Astrocyte (in vitro differentiated cells and primary cell): ENCODE results near the gene GBF1.

Experiments
- EZH2 ChIP-seq: IDR thresholded peaks from 2 replicates; pipeline ENCODE4 v1.6.1; 2012; ENCODE audit warnings: mild to moderate bottlenecking, low read length, inconsistent platforms; ENCODE audit not compliant: insufficient read depth
- TF ChIP-seq, protein P1 (sequence below): IDR thresholded peaks from 2 replicates; pipeline ENCODE4 v1.5.1; 2011; ENCODE audit warnings: low read depth, mild to moderate bottlenecking, inconsistent platforms, low read length, moderate library complexity; ENCODE audit not compliant: insufficient read depth

DNA sequence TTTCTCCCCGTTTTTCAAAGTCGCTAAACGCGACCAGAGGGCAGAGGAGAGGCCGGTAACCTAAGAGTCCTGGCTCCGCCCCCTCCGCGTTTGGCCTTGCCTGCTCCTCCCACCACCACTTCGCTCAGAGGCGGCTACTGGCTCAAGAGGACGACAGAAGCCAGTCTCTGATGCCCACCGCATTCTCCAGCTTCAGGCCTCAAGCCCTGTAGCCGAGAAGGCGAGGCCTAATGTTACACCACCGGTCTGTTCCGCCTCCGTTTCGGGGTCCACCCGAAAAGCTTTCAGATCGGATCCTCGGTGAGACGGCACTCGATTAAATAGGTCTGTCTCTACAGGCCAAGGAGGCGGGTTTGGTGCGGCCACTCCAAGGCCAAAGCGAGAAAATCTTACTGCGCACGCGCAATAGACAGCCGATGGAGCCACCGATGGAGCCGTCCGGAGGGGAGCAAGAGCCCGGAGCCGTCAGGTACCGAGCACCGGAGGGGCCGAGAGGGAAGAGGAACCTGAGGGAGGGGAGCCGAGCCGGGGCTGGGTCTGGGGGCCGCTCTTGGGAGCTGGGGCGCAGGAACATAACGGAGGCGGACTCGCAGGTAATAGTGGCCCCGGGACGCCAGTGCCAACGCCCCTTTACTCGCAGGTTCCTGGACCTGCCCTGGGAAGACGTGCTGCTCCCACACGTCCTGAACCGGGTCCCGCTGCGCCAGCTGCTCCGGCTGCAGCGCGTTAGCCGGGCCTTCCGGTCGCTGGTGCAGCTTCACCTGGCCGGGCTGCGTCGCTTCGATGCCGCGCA is 175.6 kb downstream of the GBF1 start, which contains the start of gene FBXL15:
- TF ChIP-seq, protein P1, sequence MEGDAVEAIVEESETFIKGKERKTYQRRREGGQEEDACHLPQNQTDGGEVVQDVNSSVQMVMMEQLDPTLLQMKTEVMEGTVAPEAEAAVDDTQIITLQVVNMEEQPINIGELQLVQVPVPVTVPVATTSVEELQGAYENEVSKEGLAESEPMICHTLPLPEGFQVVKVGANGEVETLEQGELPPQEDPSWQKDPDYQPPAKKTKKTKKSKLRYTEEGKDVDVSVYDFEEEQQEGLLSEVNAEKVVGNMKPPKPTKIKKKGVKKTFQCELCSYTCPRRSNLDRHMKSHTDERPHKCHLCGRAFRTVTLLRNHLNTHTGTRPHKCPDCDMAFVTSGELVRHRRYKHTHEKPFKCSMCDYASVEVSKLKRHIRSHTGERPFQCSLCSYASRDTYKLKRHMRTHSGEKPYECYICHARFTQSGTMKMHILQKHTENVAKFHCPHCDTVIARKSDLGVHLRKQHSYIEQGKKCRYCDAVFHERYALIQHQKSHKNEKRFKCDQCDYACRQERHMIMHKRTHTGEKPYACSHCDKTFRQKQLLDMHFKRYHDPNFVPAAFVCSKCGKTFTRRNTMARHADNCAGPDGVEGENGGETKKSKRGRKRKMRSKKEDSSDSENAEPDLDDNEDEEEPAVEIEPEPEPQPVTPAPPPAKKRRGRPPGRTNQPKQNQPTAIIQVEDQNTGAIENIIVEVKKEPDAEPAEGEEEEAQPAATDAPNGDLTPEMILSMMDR, result no peak
- TF ChIP-seq EZH2, result no peak
